ENCODE data around the gene MYBPC2. TPM values are rescaled to one million over a fixed set of nuclear protein-coding genes. Genes with fewer than 3 reads are reported as not detected.
A peak's percentile ranks its signal among the peaks of the same experiment; 100 is the strongest.
"Not testable (repeated sequence)": the region's sequence is repeated elsewhere in the genome, so short reads cannot be mapped to it uniquely, and the experiment has no call there.

Gene MYBPC2
- total RNA-seq, 2 experiments from 2014 or later: 0.08 TPM; not detected in 1

- Histone ChIP-seq H3K4me1 (ENCODE audit: insufficient read depth, low read length) (no peaks in the 10 kb centered on the region), H3K4me3 (ENCODE audit: low read length) (no peak overlapping the region), H3K9me3 (ENCODE audit: control insufficient read depth in 1 of 2, insufficient read depth in 1 of 2, low read length in 2 of 2) (no peaks in the 10 kb centered on the region), H3K27ac (ENCODE audit: low read depth in 1 of 2, low read length in 2 of 2) (no peak overlapping the region), H3K36me3 (ENCODE audit: insufficient read depth, low read length) (no peaks in the 10 kb centered on the region), H3K27me3 (ENCODE audit: control insufficient read depth in 1 of 2, insufficient read depth in 2 of 2, low read length in 2 of 2) (no peaks in the 10 kb centered on the region)
- ATAC-seq (ENCODE audit: poor library complexity) (no peak), DNase-seq (no peak)
- ChIA-PET CTCF (no interaction called here), POLR2A (no interaction called here)
- Mint-ChIP-seq H3K36me3 (ENCODE audit: low read depth) (no peaks in the 10 kb centered on the region), H3K4me3 (no peak overlapping the region), H3K27ac (no peak overlapping the region), H3K9me3 (no peaks in the 10 kb centered on the region), H3K4me1 (ENCODE audit: low read depth) (no peaks in the 10 kb centered on the region), H3K27me3 (peaks cover 27% of the 10 kb centered on the region)
- intact Hi-C loops (cut with DNase I, micrococcal nuclease): no loop called here
- no peak for TF ChIP-seq CTCF (IDR thresholded peaks at IDR 0.05)
Observed at GRCh38 chr19:50466706-50467039, 34.0 kb downstream of the MYBPC2 start.

- peak in 1 of 14 experiments; percentile 12 for DNase-seq
- Mint-ChIP-seq H3K4me3 (no peak overlapping the region), H3K27ac (no peak overlapping the region), H3K36me3 (ENCODE audit: low read depth) (no peaks in the 10 kb centered on the region), H3K4me1 (ENCODE audit: low read depth) (no peaks in the 10 kb centered on the region), H3K27me3 (peaks cover 22% of the 10 kb centered on the region), H3K9me3 (no peaks in the 10 kb centered on the region)
- H3K27me3 ChIP-seq (ENCODE audit: control insufficient read depth in 1 of 2, insufficient read depth in 2 of 2, low read length in 2 of 2): no peaks in the 10 kb centered on the region
- ATAC-seq (ENCODE audit: poor library complexity): no peak
- intact Hi-C loops (cut with DNase I, micrococcal nuclease): no loop called here
- ChIA-PET CTCF (no interaction called here), POLR2A (no interaction called here)
- H3K4me1 ChIP-seq (ENCODE audit: insufficient read depth, low read length): no peaks in the 10 kb centered on the region
- no peaks in the 10 kb centered on the region for H3K36me3 ChIP-seq (ENCODE audit: insufficient read depth, low read length)
- H3K9me3 ChIP-seq (ENCODE audit: control insufficient read depth in 1 of 2, insufficient read depth in 1 of 2, low read length in 2 of 2): no peaks in the 10 kb centered on the region
- no peak overlapping the region for H3K4me3 ChIP-seq (ENCODE audit: low read length)
- no peak for TF ChIP-seq CTCF (IDR thresholded peaks at IDR 0.05)
- no peak overlapping the region for H3K27ac ChIP-seq (ENCODE audit: low read depth in 1 of 2, low read length in 2 of 2)
Observed at GRCh38 chr19:50467566-50467965, 34.9 kb downstream of the MYBPC2 start.

- no peak for ATAC-seq (ENCODE audit: poor library complexity)
- no peaks in the 10 kb centered on the region for H3K36me3 ChIP-seq (ENCODE audit: insufficient read depth, low read length)
- intact Hi-C loops (cut with DNase I, micrococcal nuclease): no loop called here
- Mint-ChIP-seq H3K27me3 (peaks cover 13% of the 10 kb centered on the region), H3K9me3 (no peaks in the 10 kb centered on the region), H3K27ac (no peak overlapping the region), H3K4me3 (no peak overlapping the region), H3K36me3 (ENCODE audit: low read depth) (no peaks in the 10 kb centered on the region), H3K4me1 (ENCODE audit: low read depth) (no peaks in the 10 kb centered on the region)
- CTCF ChIA-PET: no interaction called here
- H3K4me1 ChIP-seq (ENCODE audit: insufficient read depth, low read length): no peaks in the 10 kb centered on the region
- no peak overlapping the region for H3K27ac ChIP-seq (ENCODE audit: low read depth in 1 of 2, low read length in 2 of 2)
- POLR2A ChIA-PET: no interaction called here
- H3K9me3 ChIP-seq (ENCODE audit: control insufficient read depth in 1 of 2, insufficient read depth in 1 of 2, low read length in 2 of 2): no peaks in the 10 kb centered on the region
- no peak for TF ChIP-seq CTCF (IDR thresholded peaks at IDR 0.05)
- no peak overlapping the region for H3K4me3 ChIP-seq (ENCODE audit: low read length)
- H3K27me3 ChIP-seq (ENCODE audit: control insufficient read depth in 1 of 2, insufficient read depth in 2 of 2, low read length in 2 of 2): no peaks in the 10 kb centered on the region
- DNase-seq: no peak
Observed at GRCh38 chr19:50468818-50469217, 36.1 kb downstream of the MYBPC2 start.

- CTCF ChIA-PET; ATAC-seq (ENCODE audit: poor library complexity); H3K9me3 Mint-ChIP-seq; H3K4me3 Mint-ChIP-seq; DNase-seq; H3K4me3 ChIP-seq (ENCODE audit: low read length); H3K27ac Mint-ChIP-seq; H3K27me3 Mint-ChIP-seq; H3K36me3 ChIP-seq (ENCODE audit: insufficient read depth, low read length); H3K27ac ChIP-seq (ENCODE audit: low read depth in 1 of 2, low read length in 2 of 2); H3K9me3 ChIP-seq (ENCODE audit: control insufficient read depth in 1 of 2, insufficient read depth in 1 of 2, low read length in 2 of 2); intact Hi-C loops (cut with DNase I, micrococcal nuclease); H3K27me3 ChIP-seq (ENCODE audit: control insufficient read depth in 1 of 2, insufficient read depth in 2 of 2, low read length in 2 of 2): not testable (repeated sequence)
- Mint-ChIP-seq H3K36me3 (ENCODE audit: low read depth) (peaks cover 28% of the 10 kb centered on the region), H3K4me1 (ENCODE audit: low read depth) (peaks cover 22% of the 10 kb centered on the region)
- POLR2A ChIA-PET: interaction anchor here (0.6 to 1.4 kb wide), 2 partner anchors 115 to 116 kb away, joined by 4 read pairs; no protein-coding TSS in a partner anchor
- H3K4me1 ChIP-seq (ENCODE audit: insufficient read depth, low read length): peaks cover 28% of the 10 kb centered on the region
Observed at GRCh38 chr19:50473336-50473735, 40.6 kb downstream of the MYBPC2 start.
